Cardiac muscle cell (in vitro differentiated cells and primary cell): ENCODE data around the gene COQ2. TPM values are rescaled to one million over a fixed set of nuclear protein-coding genes. Genes with fewer than 3 reads are reported as not detected.
"Not testable (repeated sequence)": the region's sequence is repeated elsewhere in the genome, so short reads cannot be mapped to it uniquely, and the experiment has no call there.

Experiments used
- DNase-seq, 2 donors: peaks; one replicate each; pipeline versions ENCODE4 v3.0.0 to v3.0.0-alpha.2; 2010 to 2017; ENCODE audit warnings: low read depth in 1 of 2, low spot score in 1 of 2
- H3K27ac ChIP-seq: fragments of 200-600 bp; sonication (generic); 2 replicates; pipeline ENCODE4 v1.5.1; 2016
- H3K27me3 ChIP-seq: fragments of 200-600 bp; sonication (generic); 2 replicates; pipeline ENCODE4 v1.6.0; 2016; ENCODE audit warnings: control low read depth
- H3K36me3 ChIP-seq: fragments of 200-600 bp; sonication (generic); 2 replicates; pipeline ENCODE4 v1.5.1; 2016; ENCODE audit warnings: control low read depth
- H3K4me1 ChIP-seq: fragments of 200-600 bp; sonication (generic); 2 replicates; pipeline ENCODE4 v1.8.1; 2017; ENCODE audit warnings: low read depth, mild to moderate bottlenecking, mixed run types
- H3K4me3 ChIP-seq: fragments of 200-600 bp; sonication (generic); 2 replicates; pipeline ENCODE4 v1.5.1; 2016; ENCODE audit warnings: mild to moderate bottlenecking
- H3K9me3 ChIP-seq: fragments of 200-600 bp; sonication (generic); 2 replicates; pipeline ENCODE4 v1.5.1; 2017; ENCODE audit warnings: low read depth, mild to moderate bottlenecking, control low read depth
- polyA plus RNA-seq: library from polyadenylated mRNA; unstranded; fragments of >200 nt; fragmentation: Nextera tagmentation; extraction: Ambion mirVana; gene quantifications from 2 replicates; pipeline ENCODE4 v1.2.1, GENCODE V29; 2016
- total RNA-seq: library from RNA; depleted of rRNA; stranded (reverse); fragments of >200 nt; gene quantifications from 2 replicates; pipeline ENCODE4 v1.2.3, GENCODE V29; 2016
- TF ChIP-seq, protein P1 (sequence below): IDR thresholded peaks from 2 replicates; pipeline ENCODE4 v1.5.1; 2012; ENCODE audit warnings: low read depth, mild to moderate bottlenecking, low read length

The COQ2 gene
- total and polyA plus RNA-seq, 2 experiments from 2014 or later = 6.1 to 20.0 TPM

- Histone ChIP-seq H3K4me3 (no peak overlapping the region), H3K4me1 (no peaks in the 10 kb centered on the region), H3K36me3 (no peaks in the 10 kb centered on the region), H3K27ac (no peak overlapping the region), H3K27me3 (no peaks in the 10 kb centered on the region), H3K9me3 (no peaks in the 10 kb centered on the region)
- TF ChIP-seq, protein P1, sequence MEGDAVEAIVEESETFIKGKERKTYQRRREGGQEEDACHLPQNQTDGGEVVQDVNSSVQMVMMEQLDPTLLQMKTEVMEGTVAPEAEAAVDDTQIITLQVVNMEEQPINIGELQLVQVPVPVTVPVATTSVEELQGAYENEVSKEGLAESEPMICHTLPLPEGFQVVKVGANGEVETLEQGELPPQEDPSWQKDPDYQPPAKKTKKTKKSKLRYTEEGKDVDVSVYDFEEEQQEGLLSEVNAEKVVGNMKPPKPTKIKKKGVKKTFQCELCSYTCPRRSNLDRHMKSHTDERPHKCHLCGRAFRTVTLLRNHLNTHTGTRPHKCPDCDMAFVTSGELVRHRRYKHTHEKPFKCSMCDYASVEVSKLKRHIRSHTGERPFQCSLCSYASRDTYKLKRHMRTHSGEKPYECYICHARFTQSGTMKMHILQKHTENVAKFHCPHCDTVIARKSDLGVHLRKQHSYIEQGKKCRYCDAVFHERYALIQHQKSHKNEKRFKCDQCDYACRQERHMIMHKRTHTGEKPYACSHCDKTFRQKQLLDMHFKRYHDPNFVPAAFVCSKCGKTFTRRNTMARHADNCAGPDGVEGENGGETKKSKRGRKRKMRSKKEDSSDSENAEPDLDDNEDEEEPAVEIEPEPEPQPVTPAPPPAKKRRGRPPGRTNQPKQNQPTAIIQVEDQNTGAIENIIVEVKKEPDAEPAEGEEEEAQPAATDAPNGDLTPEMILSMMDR = no peak
- no peak for DNase-seq
Measured at GRCh38 chr4:83293305-83294046, 8.9 kb upstream of the COQ2 start.

DNA sequence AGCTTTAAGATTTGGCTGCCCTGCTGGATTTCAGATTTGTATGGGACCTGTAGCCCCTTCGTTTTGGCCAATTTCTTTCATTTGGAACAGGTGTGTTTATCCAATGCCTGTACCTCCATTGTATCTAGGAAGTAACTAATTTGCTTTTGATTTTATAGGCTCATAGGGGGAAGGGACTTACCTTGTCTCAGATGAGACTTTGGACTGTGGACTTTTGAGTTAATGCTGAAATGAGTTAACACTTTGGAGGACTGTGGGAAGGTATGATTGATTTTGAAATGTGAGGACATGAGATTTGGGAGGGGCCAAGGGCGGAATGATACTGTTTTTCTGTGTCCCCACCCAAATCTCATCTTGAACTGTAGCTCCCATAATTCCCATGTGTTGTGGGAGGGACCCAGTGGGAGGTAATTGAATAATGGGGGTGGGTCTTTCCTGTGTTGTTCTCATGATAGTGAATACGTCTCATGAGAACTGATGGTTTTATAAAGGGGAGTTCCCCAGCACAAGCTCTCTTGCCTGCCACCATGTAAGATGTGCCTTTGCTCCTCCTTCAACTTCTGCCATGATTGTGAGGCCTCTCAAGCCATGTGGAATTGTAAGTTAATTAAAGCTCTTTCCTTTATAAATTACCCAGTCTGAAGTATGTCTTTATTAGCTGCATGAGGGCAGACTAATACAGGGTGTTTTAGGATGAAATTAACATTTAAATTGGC is 5.6 kb upstream of the COQ2 start:
- not testable (repeated sequence) for H3K4me3 ChIP-seq, H3K9me3 ChIP-seq, H3K27me3 ChIP-seq, DNase-seq, H3K36me3 ChIP-seq, H3K4me1 ChIP-seq, H3K27ac ChIP-seq

- H3K27ac ChIP-seq, H3K9me3 ChIP-seq, H3K4me1 ChIP-seq, H3K36me3 ChIP-seq, H3K27me3 ChIP-seq, DNase-seq, H3K4me3 ChIP-seq: not testable (repeated sequence)
Measured at GRCh38 chr4:83288381-83288780, 3.8 kb upstream of the COQ2 start.

- no peaks in the 10 kb centered on the region for H3K9me3 ChIP-seq
- peak; percentile 7 to 73 for DNase-seq
- H3K27ac ChIP-seq = peak overlapping the region; percentile 92
- no peaks in the 10 kb centered on the region for H3K27me3 ChIP-seq
- no peaks in the 10 kb centered on the region for H3K36me3 ChIP-seq
- TF ChIP-seq, protein P1 = no peak
- H3K4me3 ChIP-seq = peak overlapping the region; percentile 50
- no peaks in the 10 kb centered on the region for H3K4me1 ChIP-seq
Measured at GRCh38 chr4:83285055-83285407, 433 bp upstream of the COQ2 start.

- H3K27me3 ChIP-seq = no peaks in the 10 kb centered on the region
- DNase-seq = no peak
- no peak overlapping the region for H3K27ac ChIP-seq
- no peaks in the 10 kb centered on the region for H3K36me3 ChIP-seq
- no peaks in the 10 kb centered on the region for H3K9me3 ChIP-seq
- H3K4me3 ChIP-seq = no peak overlapping the region
- H3K4me1 ChIP-seq = no peaks in the 10 kb centered on the region
- TF ChIP-seq, protein P1 = no peak
Measured at GRCh38 chr4:83283181-83283580, 1.4 kb downstream of the COQ2 start.

DNA sequence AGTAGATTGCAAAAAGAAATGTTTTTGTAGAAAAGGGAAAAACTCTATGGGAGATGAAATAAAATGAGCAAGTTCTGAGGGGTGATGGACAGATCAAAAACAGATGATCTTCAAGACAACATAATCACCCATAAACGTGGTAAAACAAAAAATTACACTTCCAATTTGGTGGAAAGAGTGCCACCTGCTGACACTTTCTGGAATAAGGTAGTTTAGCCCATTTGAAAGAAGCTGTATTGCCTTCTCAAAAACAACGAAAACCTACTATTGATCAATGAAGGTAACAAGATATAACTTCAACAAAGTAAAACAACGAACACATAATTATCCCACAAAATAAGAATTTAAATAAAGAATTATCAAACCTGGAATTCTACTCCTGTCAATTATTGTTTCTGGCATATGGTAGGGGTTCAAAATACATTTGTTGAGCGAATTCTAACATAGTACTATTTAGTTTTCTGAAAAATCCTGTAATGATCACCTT is 2.5 kb downstream of the COQ2 start:
- Histone ChIP-seq H3K27ac (no peak overlapping the region), H3K4me1 (no peaks in the 10 kb centered on the region), H3K4me3 (no peak overlapping the region), H3K27me3 (no peaks in the 10 kb centered on the region), H3K36me3 (no peaks in the 10 kb centered on the region), H3K9me3 (no peaks in the 10 kb centered on the region)
- peak; percentile 24 to 76 for DNase-seq
- TF ChIP-seq, protein P1 = peak; percentile 72
